Measurements from ENCODE around the gene HSD17B2.

Gene HSD17B2

DNA sequence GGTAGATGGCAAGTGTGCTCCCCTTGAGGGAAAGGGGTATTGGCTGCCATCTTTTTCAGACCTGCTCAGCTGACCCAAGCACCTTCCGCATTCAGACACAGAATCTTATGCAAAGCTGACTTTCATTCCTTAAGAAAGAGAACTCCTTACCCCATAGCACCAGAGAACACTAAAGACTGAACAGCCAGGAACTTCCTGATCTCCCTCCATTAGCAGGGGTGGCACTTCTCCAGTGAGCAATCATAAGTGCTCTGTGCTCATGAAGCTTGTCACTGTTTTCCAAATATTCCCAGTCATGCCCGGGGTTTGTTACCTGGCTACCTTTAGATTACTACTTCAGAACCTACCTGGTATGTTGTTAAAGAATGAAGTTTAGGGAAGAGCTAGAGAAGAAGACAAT, 11.9 kb downstream of the HSD17B2 start:
- H4K12ac ChIP-seq (ENCODE audit: low read depth, low read length): no peak overlapping the region
- H3K14ac ChIP-seq (ENCODE audit: low read length): no peak overlapping the region
- no peak overlapping the region for H2AK5ac ChIP-seq (ENCODE audit: low read length)
- no peaks in the 10 kb centered on the region for H3K36me3 ChIP-seq (ENCODE audit: control insufficient read depth in 1 of 2, insufficient read depth in 2 of 2, low read length in 2 of 2)
- no CpG with 5 or more reads among the region's 2 CpGs for WGBS (ENCODE audit: extremely low coverage, insufficient coverage, insufficient read length)
- no peak overlapping the region for H3K9ac ChIP-seq (ENCODE audit: low read length)
- no peak for DNase-seq
- no peak overlapping the region for H4K8ac ChIP-seq (ENCODE audit: low read depth, low read length)
- H2BK120ac ChIP-seq (ENCODE audit: insufficient read depth, low read length, poor library complexity): no peak overlapping the region
- H4K91ac ChIP-seq (ENCODE audit: low read depth, low read length): no peak overlapping the region
- no peaks in the 10 kb centered on the region for H3K9me3 ChIP-seq (ENCODE audit: insufficient read depth, low read depth, low read length)
- no peak overlapping the region for H2AFZ ChIP-seq (ENCODE audit: insufficient read depth, low read length, poor library complexity)
- no peaks in the 10 kb centered on the region for H3K79me2 ChIP-seq (ENCODE audit: control insufficient read depth, insufficient read depth, low read length, poor library complexity)
- H3K27me3 ChIP-seq (ENCODE audit: insufficient read depth, low read length): no peaks in the 10 kb centered on the region
- no peak overlapping the region for H3K27ac ChIP-seq (ENCODE audit: low read depth, low read length)
- H3K23ac ChIP-seq (ENCODE audit: low read length): no peak overlapping the region
- no peak overlapping the region for H3K4ac ChIP-seq (ENCODE audit: low read depth, low read length)
- no peak overlapping the region for H3K18ac ChIP-seq (ENCODE audit: low read length)
- no peak overlapping the region for H2BK12ac ChIP-seq (ENCODE audit: low read length)
- H3K79me1 ChIP-seq (ENCODE audit: low read length): no peaks in the 10 kb centered on the region
- H2BK5ac ChIP-seq (ENCODE audit: low read depth, low read length, poor library complexity): no peak overlapping the region
- H3K4me3 ChIP-seq (ENCODE audit: low read depth, low read length): no peak overlapping the region
- H3K4me1 ChIP-seq (ENCODE audit: control insufficient read depth in 1 of 2, insufficient read depth in 2 of 2, low read length in 2 of 2): no peaks in the 10 kb centered on the region
- H3K4me2 ChIP-seq (ENCODE audit: low read length): no peak overlapping the region

DNA sequence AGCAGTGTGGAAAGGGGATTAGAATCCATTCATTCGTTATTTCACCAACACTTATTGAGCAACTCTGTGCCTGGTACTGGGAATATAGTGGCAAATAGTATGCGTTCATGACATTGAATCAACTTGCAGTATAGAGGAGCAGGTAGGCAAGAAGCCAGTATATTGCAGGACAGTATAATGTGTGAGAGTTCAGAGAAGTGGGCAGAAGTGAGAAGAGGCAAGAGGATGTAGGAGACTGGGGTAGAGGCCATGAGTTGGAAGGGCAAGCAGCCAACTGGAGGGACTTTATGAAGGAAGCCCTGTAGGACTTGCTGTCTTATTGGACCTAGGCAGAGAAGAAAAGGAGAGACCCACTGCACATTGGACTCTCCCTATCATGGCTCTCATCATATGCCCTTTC, 12.3 kb downstream of the HSD17B2 start:
- H3K4ac ChIP-seq (ENCODE audit: low read depth, low read length): no peak overlapping the region
- DNase-seq: no peak
- no peak overlapping the region for H4K91ac ChIP-seq (ENCODE audit: low read depth, low read length)
- H3K4me1 ChIP-seq (ENCODE audit: control insufficient read depth in 1 of 2, insufficient read depth in 2 of 2, low read length in 2 of 2): no peaks in the 10 kb centered on the region
- no peaks in the 10 kb centered on the region for H3K36me3 ChIP-seq (ENCODE audit: control insufficient read depth in 1 of 2, insufficient read depth in 2 of 2, low read length in 2 of 2)
- no peak overlapping the region for H3K9ac ChIP-seq (ENCODE audit: low read length)
- H4K8ac ChIP-seq (ENCODE audit: low read depth, low read length): no peak overlapping the region
- no peaks in the 10 kb centered on the region for H3K79me1 ChIP-seq (ENCODE audit: low read length)
- no CpG with 5 or more reads among the region's 2 CpGs for WGBS (ENCODE audit: extremely low coverage, insufficient coverage, insufficient read length)
- no peak overlapping the region for H3K27ac ChIP-seq (ENCODE audit: low read depth, low read length)
- no peak overlapping the region for H4K12ac ChIP-seq (ENCODE audit: low read depth, low read length)
- H2BK5ac ChIP-seq (ENCODE audit: low read depth, low read length, poor library complexity): no peak overlapping the region
- no peaks in the 10 kb centered on the region for H3K79me2 ChIP-seq (ENCODE audit: control insufficient read depth, insufficient read depth, low read length, poor library complexity)
- no peak overlapping the region for H2AFZ ChIP-seq (ENCODE audit: insufficient read depth, low read length, poor library complexity)
- no peaks in the 10 kb centered on the region for H3K27me3 ChIP-seq (ENCODE audit: insufficient read depth, low read length)
- no peak overlapping the region for H2BK120ac ChIP-seq (ENCODE audit: insufficient read depth, low read length, poor library complexity)
- H2BK12ac ChIP-seq (ENCODE audit: low read length): no peak overlapping the region
- H3K9me3 ChIP-seq (ENCODE audit: insufficient read depth, low read depth, low read length): no peaks in the 10 kb centered on the region
- H3K4me2 ChIP-seq (ENCODE audit: low read length): no peak overlapping the region
- H3K14ac ChIP-seq (ENCODE audit: low read length): no peak overlapping the region
- no peak overlapping the region for H3K4me3 ChIP-seq (ENCODE audit: low read depth, low read length)
- H3K18ac ChIP-seq (ENCODE audit: low read length): no peak overlapping the region
- H3K23ac ChIP-seq (ENCODE audit: low read length): no peak overlapping the region
- H2AK5ac ChIP-seq (ENCODE audit: low read length): no peak overlapping the region

DNA sequence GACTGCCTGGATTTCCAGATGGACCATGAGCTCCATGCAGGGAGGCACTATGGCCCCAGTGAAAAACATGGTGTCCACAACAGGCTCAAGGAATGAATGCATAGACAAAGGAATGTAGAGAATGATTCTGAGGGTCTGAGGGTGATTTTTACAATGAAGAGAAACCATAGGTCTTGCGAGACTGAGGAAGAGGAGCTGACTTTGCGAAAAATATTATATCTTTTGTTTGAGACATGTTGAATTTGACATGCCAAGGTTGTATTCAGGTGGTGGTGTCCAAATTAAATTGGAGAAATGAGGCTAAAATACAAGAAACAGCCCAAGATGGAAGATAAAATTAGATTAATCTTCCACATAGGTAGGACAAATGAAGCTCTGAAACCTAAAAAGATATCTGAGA, 12.7 kb downstream of the HSD17B2 start:
- Histone ChIP-seq H3K36me3 (ENCODE audit: control insufficient read depth in 1 of 2, insufficient read depth in 2 of 2, low read length in 2 of 2) (no peaks in the 10 kb centered on the region), H3K27me3 (ENCODE audit: insufficient read depth, low read length) (no peaks in the 10 kb centered on the region), H3K14ac (ENCODE audit: low read length) (no peak overlapping the region), H4K12ac (ENCODE audit: low read depth, low read length) (no peak overlapping the region), H3K4me3 (ENCODE audit: low read depth, low read length) (no peak overlapping the region), H3K4me2 (ENCODE audit: low read length) (no peak overlapping the region), H2AFZ (ENCODE audit: insufficient read depth, low read length, poor library complexity) (no peak overlapping the region), H3K23ac (ENCODE audit: low read length) (no peak overlapping the region), H3K18ac (ENCODE audit: low read length) (no peak overlapping the region), H3K4ac (ENCODE audit: low read depth, low read length) (no peak overlapping the region), H3K79me1 (ENCODE audit: low read length) (no peaks in the 10 kb centered on the region), H2BK120ac (ENCODE audit: insufficient read depth, low read length, poor library complexity) (no peak overlapping the region), H3K9me3 (ENCODE audit: insufficient read depth, low read depth, low read length) (no peaks in the 10 kb centered on the region), H2BK12ac (ENCODE audit: low read length) (no peak overlapping the region), H3K4me1 (ENCODE audit: control insufficient read depth in 1 of 2, insufficient read depth in 2 of 2, low read length in 2 of 2) (no peaks in the 10 kb centered on the region), H2AK5ac (ENCODE audit: low read length) (no peak overlapping the region), H3K27ac (ENCODE audit: low read depth, low read length) (no peak overlapping the region), H3K9ac (ENCODE audit: low read length) (no peak overlapping the region), H2BK5ac (ENCODE audit: low read depth, low read length, poor library complexity) (no peak overlapping the region), H4K91ac (ENCODE audit: low read depth, low read length) (no peak overlapping the region), H4K8ac (ENCODE audit: low read depth, low read length) (no peak overlapping the region), H3K79me2 (ENCODE audit: control insufficient read depth, insufficient read depth, low read length, poor library complexity) (no peaks in the 10 kb centered on the region)
- DNase-seq: no peak
- WGBS (ENCODE audit: extremely low coverage, insufficient coverage, insufficient read length): no CpG with 5 or more reads among the region's 2 CpGs

DNA sequence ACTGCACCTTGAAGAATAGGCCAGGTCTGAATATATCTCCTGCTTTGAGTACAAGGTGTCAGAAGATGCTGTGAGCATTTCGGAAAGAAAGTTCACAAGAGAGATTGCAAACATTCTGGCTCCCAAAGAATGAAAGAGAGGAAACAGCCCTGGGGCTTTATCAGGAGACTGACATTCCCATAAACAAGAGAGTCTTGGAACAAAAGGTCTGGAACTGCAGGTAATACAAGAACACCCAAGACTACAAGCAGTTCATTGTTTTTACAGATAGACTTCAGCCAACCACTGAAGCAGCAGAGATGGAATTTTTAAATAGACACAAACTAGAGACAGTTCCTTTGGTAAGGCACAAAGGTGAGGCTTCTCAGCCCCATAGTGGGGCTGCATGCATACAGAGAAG, 14.4 kb downstream of the HSD17B2 start:
- H3K4me1 ChIP-seq (ENCODE audit: control insufficient read depth in 1 of 2, insufficient read depth in 2 of 2, low read length in 2 of 2): no peaks in the 10 kb centered on the region
- no peak overlapping the region for H3K9ac ChIP-seq (ENCODE audit: low read length)
- H4K8ac ChIP-seq (ENCODE audit: low read depth, low read length): no peak overlapping the region
- no peaks in the 10 kb centered on the region for H3K9me3 ChIP-seq (ENCODE audit: insufficient read depth, low read depth, low read length)
- H2BK120ac ChIP-seq (ENCODE audit: insufficient read depth, low read length, poor library complexity): no peak overlapping the region
- H2AFZ ChIP-seq (ENCODE audit: insufficient read depth, low read length, poor library complexity): no peak overlapping the region
- no CpG with 5 or more reads among the region's 1 CpG for WGBS (ENCODE audit: extremely low coverage, insufficient coverage, insufficient read length)
- H3K4me3 ChIP-seq (ENCODE audit: low read depth, low read length): no peak overlapping the region
- H3K79me1 ChIP-seq (ENCODE audit: low read length): no peaks in the 10 kb centered on the region
- no peaks in the 10 kb centered on the region for H3K36me3 ChIP-seq (ENCODE audit: control insufficient read depth in 1 of 2, insufficient read depth in 2 of 2, low read length in 2 of 2)
- H3K27me3 ChIP-seq (ENCODE audit: insufficient read depth, low read length): no peaks in the 10 kb centered on the region
- no peaks in the 10 kb centered on the region for H3K79me2 ChIP-seq (ENCODE audit: control insufficient read depth, insufficient read depth, low read length, poor library complexity)
- no peak overlapping the region for H3K27ac ChIP-seq (ENCODE audit: low read depth, low read length)
- H3K23ac ChIP-seq (ENCODE audit: low read length): no peak overlapping the region
- peak in 1 of 2 donors; percentile 21 for DNase-seq
- H4K12ac ChIP-seq (ENCODE audit: low read depth, low read length): no peak overlapping the region
- H3K18ac ChIP-seq (ENCODE audit: low read length): no peak overlapping the region
- no peak overlapping the region for H2BK12ac ChIP-seq (ENCODE audit: low read length)
- H3K4ac ChIP-seq (ENCODE audit: low read depth, low read length): no peak overlapping the region
- no peak overlapping the region for H3K4me2 ChIP-seq (ENCODE audit: low read length)
- H4K91ac ChIP-seq (ENCODE audit: low read depth, low read length): no peak overlapping the region
- H2BK5ac ChIP-seq (ENCODE audit: low read depth, low read length, poor library complexity): no peak overlapping the region
- no peak overlapping the region for H3K14ac ChIP-seq (ENCODE audit: low read length)
- H2AK5ac ChIP-seq (ENCODE audit: low read length): no peak overlapping the region
